ENCODE results near the gene COX20. TPM values are rescaled to one million over a fixed set of nuclear protein-coding genes. Genes with fewer than 3 reads are reported as not detected.

The COX20 gene
- total RNA-seq, 1 experiment from 2014 or later, result 33.1 TPM

GRCh38 chr1:244844155-244845121 lies 9.0 kb downstream of the COX20 start:
- ATAC-seq, result no peak
- H3K36me3 Mint-ChIP-seq, result peaks cover 70% of the 10 kb centered on the region
- no peak overlapping the region for H3K4me3 Mint-ChIP-seq
- no peaks in the 10 kb centered on the region for H3K27me3 Mint-ChIP-seq (ENCODE audit: low read depth)
- no peak for DNase-seq (ENCODE audit: low spot score)
- TF ChIP-seq ZNF671 (CRISPR knock-in tag; IDR thresholded peaks at IDR 0.05) (no peak), ZNF425 (CRISPR knock-in tag; conservative IDR thresholded peaks at IDR 0.05) (0 out of 2 replicates have a peak, but pooled peaks have one; percentile 26), NFE2L1 (CRISPR knock-in tag; IDR thresholded peaks at IDR 0.05) (no peak), IRF2 (CRISPR knock-in tag; IDR thresholded peaks at IDR 0.05; ENCODE audit: borderline replicate concordance, low read depth) (no peak), ZNF232 (CRISPR knock-in tag; IDR thresholded peaks at IDR 0.05) (no peak), CREB1 (CRISPR knock-in tag; IDR thresholded peaks at IDR 0.05) (no peak), TEAD4 (CRISPR knock-in tag; IDR thresholded peaks at IDR 0.05) (no peak), TP53 (CRISPR knock-in tag; IDR thresholded peaks at IDR 0.05) (no peak), ZNF263 (CRISPR knock-in tag; IDR thresholded peaks at IDR 0.05; ENCODE audit: low read depth) (no peak), ZNF317 (CRISPR knock-in tag; IDR thresholded peaks at IDR 0.05; ENCODE audit: borderline replicate concordance, low read depth) (no peak), EMX1 (CRISPR knock-in tag; IDR thresholded peaks at IDR 0.05) (0 out of 2 replicates have a peak, but pooled peaks have one; percentile 49), SP1 (CRISPR knock-in tag; conservative IDR thresholded peaks at IDR 0.05) (no peak), NFYB (CRISPR knock-in tag; conservative IDR thresholded peaks at IDR 0.05; ENCODE audit: low read depth) (no peak)
- TF ChIP-seq, protein P1, sequence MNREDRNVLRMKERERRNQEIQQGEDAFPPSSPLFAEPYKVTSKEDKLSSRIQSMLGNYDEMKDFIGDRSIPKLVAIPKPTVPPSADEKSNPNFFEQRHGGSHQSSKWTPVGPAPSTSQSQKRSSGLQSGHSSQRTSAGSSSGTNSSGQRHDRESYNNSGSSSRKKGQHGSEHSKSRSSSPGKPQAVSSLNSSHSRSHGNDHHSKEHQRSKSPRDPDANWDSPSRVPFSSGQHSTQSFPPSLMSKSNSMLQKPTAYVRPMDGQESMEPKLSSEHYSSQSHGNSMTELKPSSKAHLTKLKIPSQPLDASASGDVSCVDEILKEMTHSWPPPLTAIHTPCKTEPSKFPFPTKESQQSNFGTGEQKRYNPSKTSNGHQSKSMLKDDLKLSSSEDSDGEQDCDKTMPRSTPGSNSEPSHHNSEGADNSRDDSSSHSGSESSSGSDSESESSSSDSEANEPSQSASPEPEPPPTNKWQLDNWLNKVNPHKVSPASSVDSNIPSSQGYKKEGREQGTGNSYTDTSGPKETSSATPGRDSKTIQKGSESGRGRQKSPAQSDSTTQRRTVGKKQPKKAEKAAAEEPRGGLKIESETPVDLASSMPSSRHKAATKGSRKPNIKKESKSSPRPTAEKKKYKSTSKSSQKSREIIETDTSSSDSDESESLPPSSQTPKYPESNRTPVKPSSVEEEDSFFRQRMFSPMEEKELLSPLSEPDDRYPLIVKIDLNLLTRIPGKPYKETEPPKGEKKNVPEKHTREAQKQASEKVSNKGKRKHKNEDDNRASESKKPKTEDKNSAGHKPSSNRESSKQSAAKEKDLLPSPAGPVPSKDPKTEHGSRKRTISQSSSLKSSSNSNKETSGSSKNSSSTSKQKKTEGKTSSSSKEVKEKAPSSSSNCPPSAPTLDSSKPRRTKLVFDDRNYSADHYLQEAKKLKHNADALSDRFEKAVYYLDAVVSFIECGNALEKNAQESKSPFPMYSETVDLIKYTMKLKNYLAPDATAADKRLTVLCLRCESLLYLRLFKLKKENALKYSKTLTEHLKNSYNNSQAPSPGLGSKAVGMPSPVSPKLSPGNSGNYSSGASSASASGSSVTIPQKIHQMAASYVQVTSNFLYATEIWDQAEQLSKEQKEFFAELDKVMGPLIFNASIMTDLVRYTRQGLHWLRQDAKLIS (CRISPR knock-in tag; IDR thresholded peaks at IDR 0.05; ENCODE audit: borderline replicate concordance), result no peak
- TF ChIP-seq, protein P2, sequence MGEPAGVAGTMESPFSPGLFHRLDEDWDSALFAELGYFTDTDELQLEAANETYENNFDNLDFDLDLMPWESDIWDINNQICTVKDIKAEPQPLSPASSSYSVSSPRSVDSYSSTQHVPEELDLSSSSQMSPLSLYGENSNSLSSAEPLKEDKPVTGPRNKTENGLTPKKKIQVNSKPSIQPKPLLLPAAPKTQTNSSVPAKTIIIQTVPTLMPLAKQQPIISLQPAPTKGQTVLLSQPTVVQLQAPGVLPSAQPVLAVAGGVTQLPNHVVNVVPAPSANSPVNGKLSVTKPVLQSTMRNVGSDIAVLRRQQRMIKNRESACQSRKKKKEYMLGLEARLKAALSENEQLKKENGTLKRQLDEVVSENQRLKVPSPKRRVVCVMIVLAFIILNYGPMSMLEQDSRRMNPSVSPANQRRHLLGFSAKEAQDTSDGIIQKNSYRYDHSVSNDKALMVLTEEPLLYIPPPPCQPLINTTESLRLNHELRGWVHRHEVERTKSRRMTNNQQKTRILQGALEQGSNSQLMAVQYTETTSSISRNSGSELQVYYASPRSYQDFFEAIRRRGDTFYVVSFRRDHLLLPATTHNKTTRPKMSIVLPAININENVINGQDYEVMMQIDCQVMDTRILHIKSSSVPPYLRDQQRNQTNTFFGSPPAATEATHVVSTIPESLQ (CRISPR knock-in tag; IDR thresholded peaks at IDR 0.05), result no peak
- TF ChIP-seq, protein P3, sequence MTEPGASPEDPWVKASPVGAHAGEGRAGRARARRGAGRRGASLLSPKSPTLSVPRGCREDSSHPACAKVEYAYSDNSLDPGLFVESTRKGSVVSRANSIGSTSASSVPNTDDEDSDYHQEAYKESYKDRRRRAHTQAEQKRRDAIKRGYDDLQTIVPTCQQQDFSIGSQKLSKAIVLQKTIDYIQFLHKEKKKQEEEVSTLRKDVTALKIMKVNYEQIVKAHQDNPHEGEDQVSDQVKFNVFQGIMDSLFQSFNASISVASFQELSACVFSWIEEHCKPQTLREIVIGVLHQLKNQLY (CRISPR knock-in tag; IDR thresholded peaks at IDR 0.05), result no peak
- TF ChIP-seq, protein P4, sequence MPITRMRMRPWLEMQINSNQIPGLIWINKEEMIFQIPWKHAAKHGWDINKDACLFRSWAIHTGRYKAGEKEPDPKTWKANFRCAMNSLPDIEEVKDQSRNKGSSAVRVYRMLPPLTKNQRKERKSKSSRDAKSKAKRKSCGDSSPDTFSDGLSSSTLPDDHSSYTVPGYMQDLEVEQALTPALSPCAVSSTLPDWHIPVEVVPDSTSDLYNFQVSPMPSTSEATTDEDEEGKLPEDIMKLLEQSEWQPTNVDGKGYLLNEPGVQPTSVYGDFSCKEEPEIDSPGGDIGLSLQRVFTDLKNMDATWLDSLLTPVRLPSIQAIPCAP (CRISPR knock-in tag; IDR thresholded peaks at IDR 0.05), result no peak
- peak overlapping the region; percentile 85 for H3K27ac Mint-ChIP-seq
- H3K9me3 Mint-ChIP-seq, result no peaks in the 10 kb centered on the region
- CTCF ChIA-PET, result no interaction called here
- peaks cover 12% of the 10 kb centered on the region; the same call in 1 of the 2 replicates for H3K4me1 Mint-ChIP-seq
- POLR2A ChIA-PET, result no interaction called here
